Measurements from ENCODE around the gene ZKSCAN3. TPM values are rescaled to one million over a fixed set of nuclear protein-coding genes. Genes with fewer than 3 reads are reported as not detected.

ZKSCAN3 gene
- total and polyA plus RNA-seq, 4 donors: 1.1 to 13.2 (median 3.1) TPM

DNA sequence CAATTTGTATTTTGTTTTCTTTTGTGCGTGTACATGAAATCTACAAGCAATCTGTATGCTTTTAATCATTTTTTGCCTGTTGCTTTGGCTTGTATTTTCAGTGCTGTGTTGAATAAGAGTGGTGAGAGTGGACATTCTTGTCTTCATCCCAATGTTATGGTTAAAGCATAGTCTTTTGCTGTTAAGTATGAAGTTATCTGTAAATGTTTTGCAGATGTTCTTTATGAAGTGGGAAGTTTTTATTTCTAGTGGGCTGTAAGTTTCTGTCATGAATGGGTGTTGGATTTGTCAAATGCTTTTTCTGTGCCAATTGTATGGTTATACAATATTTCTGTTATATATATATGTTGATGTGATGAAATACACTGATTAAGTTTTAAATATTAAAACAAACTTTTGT is 24.2 kb downstream of the ZKSCAN3 start:
- H3K4me1 ChIP-seq (ENCODE audit: control insufficient read depth in 5 of 5, insufficient read depth in 5 of 5, low read length in 5 of 5): no peaks in the 10 kb centered on the region
- no peaks in the 10 kb centered on the region for H3K27me3 ChIP-seq (ENCODE audit: control insufficient read depth in 3 of 3, insufficient read depth in 3 of 3, low read length in 2 of 3)
- DNase-seq: no peak
- H3K27ac ChIP-seq (ENCODE audit: low read depth in 1 of 2, low read length in 1 of 2): no peak overlapping the region
- WGBS, 2 donors: 95 to 96% methylated on average over 1 of the region's 1 CpG
- peaks cover 0 to 10% (median 1%) of the 10 kb centered on the region in 4 donors for H3K36me3 ChIP-seq (ENCODE audit: control insufficient read depth in 4 of 4, insufficient read depth in 4 of 4, low read length in 4 of 4)
- no peak overlapping the region for H3K9ac ChIP-seq (ENCODE audit: insufficient read depth in 1 of 2, low read length in 2 of 2)
- H3K9me3 ChIP-seq (ENCODE audit: control insufficient read depth in 4 of 4, insufficient read depth in 3 of 4, low read length in 3 of 4): no peaks in the 10 kb centered on the region
- ATAC-seq (ENCODE audit: insufficient read depth, low FRiP score): no peak
- no peak overlapping the region for H3K4me3 ChIP-seq
- TF ChIP-seq, protein P1, sequence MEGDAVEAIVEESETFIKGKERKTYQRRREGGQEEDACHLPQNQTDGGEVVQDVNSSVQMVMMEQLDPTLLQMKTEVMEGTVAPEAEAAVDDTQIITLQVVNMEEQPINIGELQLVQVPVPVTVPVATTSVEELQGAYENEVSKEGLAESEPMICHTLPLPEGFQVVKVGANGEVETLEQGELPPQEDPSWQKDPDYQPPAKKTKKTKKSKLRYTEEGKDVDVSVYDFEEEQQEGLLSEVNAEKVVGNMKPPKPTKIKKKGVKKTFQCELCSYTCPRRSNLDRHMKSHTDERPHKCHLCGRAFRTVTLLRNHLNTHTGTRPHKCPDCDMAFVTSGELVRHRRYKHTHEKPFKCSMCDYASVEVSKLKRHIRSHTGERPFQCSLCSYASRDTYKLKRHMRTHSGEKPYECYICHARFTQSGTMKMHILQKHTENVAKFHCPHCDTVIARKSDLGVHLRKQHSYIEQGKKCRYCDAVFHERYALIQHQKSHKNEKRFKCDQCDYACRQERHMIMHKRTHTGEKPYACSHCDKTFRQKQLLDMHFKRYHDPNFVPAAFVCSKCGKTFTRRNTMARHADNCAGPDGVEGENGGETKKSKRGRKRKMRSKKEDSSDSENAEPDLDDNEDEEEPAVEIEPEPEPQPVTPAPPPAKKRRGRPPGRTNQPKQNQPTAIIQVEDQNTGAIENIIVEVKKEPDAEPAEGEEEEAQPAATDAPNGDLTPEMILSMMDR (IDR thresholded peaks at IDR 0.05; ENCODE audit: control extremely low read depth, extremely low read depth): no peak

DNA sequence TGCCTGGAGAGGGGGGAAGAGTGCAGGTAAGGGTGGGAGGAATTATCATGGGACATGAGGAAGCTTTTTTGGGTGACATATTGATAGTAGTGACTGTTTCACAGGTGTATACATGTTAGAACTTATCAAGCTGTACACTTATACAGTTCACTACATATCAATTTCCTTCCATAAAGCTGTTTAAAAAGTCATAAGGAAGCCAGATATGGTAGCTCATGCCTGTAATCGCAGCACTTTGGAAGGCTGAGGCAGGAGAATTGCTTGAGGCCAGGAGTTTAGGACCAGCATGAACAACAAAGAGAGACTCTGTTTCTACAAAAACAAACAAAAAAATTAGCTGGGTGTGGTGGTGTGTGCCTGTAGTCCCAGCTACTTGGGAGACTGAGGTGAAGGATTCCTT is 28.1 kb downstream of the ZKSCAN3 start:
- no peak for ATAC-seq (ENCODE audit: insufficient read depth, low FRiP score)
- TF ChIP-seq, protein P1 (IDR thresholded peaks at IDR 0.05; ENCODE audit: control extremely low read depth, extremely low read depth): no peak
- Histone ChIP-seq H3K36me3 (ENCODE audit: control insufficient read depth in 4 of 4, insufficient read depth in 4 of 4, low read length in 4 of 4) (peaks cover 2 to 34% (median 9%) of the 10 kb centered on the region in 4 donors), H3K4me3 (no peak overlapping the region), H3K27me3 (ENCODE audit: control insufficient read depth in 3 of 3, insufficient read depth in 3 of 3, low read length in 2 of 3) (no peaks in the 10 kb centered on the region), H3K27ac (ENCODE audit: low read depth in 1 of 2, low read length in 1 of 2) (no peak overlapping the region), H3K9ac (ENCODE audit: insufficient read depth in 1 of 2, low read length in 2 of 2) (no peak overlapping the region), H3K4me1 (ENCODE audit: control insufficient read depth in 5 of 5, insufficient read depth in 5 of 5, low read length in 5 of 5) (peaks cover 0 to 9% (median 5%) of the 10 kb centered on the region in 5 donors), H3K9me3 (ENCODE audit: control insufficient read depth in 4 of 4, insufficient read depth in 3 of 4, low read length in 3 of 4) (no peaks in the 10 kb centered on the region)
- WGBS, 2 donors: 98 to 100% methylated on average over 1 of the region's 1 CpG
- DNase-seq: no peak

DNA sequence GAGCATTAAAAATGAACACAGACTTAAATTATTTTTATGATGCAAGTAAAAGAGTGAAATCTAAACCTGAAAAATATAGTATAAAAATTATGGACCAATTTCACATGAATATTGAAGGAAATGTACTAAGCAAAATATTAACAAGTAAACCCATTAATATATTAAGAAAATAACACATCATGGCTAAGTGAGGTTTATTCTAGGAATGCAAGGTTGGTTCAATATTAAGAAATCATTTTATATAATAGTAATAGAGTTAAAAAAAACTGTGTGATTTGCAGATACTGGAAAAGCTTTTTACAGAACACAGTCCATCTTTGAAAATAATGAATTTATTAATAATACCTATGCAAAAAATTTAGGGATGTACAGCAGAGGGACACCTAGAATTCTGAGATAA is 28.9 kb downstream of the ZKSCAN3 start:
- Histone ChIP-seq H3K36me3 (ENCODE audit: control insufficient read depth in 4 of 4, insufficient read depth in 4 of 4, low read length in 4 of 4) (peaks cover 2 to 34% (median 9%) of the 10 kb centered on the region in 4 donors), H3K27ac (ENCODE audit: low read depth in 1 of 2, low read length in 1 of 2) (no peak overlapping the region), H3K4me3 (no peak overlapping the region), H3K9ac (ENCODE audit: insufficient read depth in 1 of 2, low read length in 2 of 2) (no peak overlapping the region), H3K27me3 (ENCODE audit: control insufficient read depth in 3 of 3, insufficient read depth in 3 of 3, low read length in 2 of 3) (no peaks in the 10 kb centered on the region), H3K9me3 (ENCODE audit: control insufficient read depth in 4 of 4, insufficient read depth in 3 of 4, low read length in 3 of 4) (no peaks in the 10 kb centered on the region), H3K4me1 (ENCODE audit: control insufficient read depth in 5 of 5, insufficient read depth in 5 of 5, low read length in 5 of 5) (peaks cover 0 to 12% (median 7%) of the 10 kb centered on the region in 5 donors)
- DNase-seq (no peak), ATAC-seq (ENCODE audit: insufficient read depth, low FRiP score) (no peak)
- TF ChIP-seq, protein P1 (IDR thresholded peaks at IDR 0.05; ENCODE audit: control extremely low read depth, extremely low read depth): no peak

DNA sequence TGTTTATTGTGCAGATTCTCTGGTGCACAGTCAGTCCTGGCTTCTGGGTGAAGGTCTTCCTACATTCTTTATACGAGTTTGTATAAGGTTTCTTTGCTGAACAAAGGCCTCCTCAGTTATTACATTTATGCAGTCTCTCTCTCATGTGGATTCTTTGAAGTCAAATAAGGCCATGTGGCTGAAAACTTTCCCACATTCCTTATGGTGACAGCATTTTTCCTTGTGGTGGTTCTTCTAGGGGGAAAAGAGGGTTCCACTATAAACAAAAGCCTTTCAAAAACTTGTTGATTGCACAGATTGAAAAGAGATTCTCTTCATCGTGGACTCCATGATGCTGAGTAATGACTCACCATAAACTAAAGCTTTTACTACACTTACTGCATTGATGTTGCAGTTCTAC is 30.6 kb downstream of the ZKSCAN3 start:
- Histone ChIP-seq H3K9ac (ENCODE audit: insufficient read depth in 1 of 2, low read length in 2 of 2) (no peak overlapping the region), H3K36me3 (ENCODE audit: control insufficient read depth in 4 of 4, insufficient read depth in 4 of 4, low read length in 4 of 4) (peaks cover 2 to 34% (median 9%) of the 10 kb centered on the region in 4 donors), H3K27me3 (ENCODE audit: control insufficient read depth in 3 of 3, insufficient read depth in 3 of 3, low read length in 2 of 3) (no peaks in the 10 kb centered on the region), H3K4me1 (ENCODE audit: control insufficient read depth in 5 of 5, insufficient read depth in 5 of 5, low read length in 5 of 5) (peaks cover 0 to 14% (median 7%) of the 10 kb centered on the region in 5 donors), H3K9me3 (ENCODE audit: control insufficient read depth in 4 of 4, insufficient read depth in 3 of 4, low read length in 3 of 4) (no peaks in the 10 kb centered on the region), H3K27ac (ENCODE audit: low read depth in 1 of 2, low read length in 1 of 2) (no peak overlapping the region), H3K4me3 (no peak overlapping the region)
- TF ChIP-seq, protein P1 (IDR thresholded peaks at IDR 0.05; ENCODE audit: control extremely low read depth, extremely low read depth): no peak
- no peak for ATAC-seq (ENCODE audit: insufficient read depth, low FRiP score)
- WGBS, 2 donors: 92 to 98% methylated on average over 2 of the region's 2 CpGs
- DNase-seq: no peak
